ENCODE results near the gene ROBO1.

Gene ROBO1

DNA sequence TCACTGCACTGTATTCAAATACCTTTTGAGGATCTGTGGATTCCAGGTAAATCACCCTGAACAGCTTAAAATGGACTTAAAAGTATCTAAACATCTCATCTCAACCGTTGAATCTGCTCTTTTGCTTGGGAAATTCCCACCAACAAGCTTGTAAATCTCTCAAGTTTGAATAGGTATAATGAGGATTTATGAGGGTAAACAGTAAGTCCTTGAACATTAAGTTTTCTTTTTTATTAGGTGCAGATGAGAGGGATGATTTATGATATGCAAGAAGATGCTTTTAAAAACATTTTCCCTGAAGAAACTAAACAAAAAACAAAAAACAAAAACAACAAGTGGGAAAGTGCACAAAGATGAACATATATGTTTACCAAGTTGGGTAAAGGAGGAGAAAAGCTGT, 290.6 kb downstream of the ROBO1 start:
- DNase-seq (ENCODE audit: low read depth in 2 of 2, low spot score in 1 of 2) = no peak

DNA sequence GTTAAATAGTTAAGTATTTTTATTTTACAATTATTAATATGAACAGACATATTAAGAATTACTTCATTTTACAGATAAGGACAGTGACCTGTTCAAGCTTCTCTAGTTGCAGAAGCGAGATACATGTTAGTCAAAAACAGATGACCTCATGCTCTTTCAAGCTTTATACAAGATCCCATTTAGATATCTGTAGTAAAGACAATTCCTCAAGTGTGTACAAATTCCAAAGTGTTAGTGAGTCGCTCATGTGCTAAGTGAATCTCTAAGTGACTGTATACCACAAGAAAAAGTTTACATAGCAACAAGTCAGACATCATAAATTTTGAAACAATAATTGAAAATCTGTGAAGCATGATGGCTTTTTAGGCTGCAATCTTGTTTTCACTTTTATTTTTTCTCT, 293.8 kb downstream of the ROBO1 start:
- DNase-seq (ENCODE audit: low read depth in 2 of 2, low spot score in 1 of 2) = no peak

DNA sequence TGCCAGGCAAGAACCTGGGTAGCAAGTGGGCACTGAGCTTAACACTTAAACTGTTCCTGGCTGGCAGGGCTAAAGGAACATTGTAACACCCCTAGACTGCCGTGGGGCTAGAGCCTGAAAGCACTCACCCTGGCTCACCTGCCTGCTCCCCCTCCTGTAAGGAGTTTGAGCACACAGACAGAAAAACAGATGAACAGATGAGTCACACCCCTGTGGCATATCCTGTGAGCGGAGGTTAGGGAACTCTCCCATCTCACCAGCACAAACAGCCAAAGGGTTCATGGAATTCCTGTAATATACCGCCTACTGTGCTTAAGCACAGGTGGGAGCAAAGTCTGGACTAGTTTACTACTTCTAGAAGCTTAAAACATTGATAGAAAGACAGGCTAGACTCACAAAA, 300.1 kb downstream of the ROBO1 start:
- DNase-seq (ENCODE audit: low read depth in 2 of 2, low spot score in 1 of 2) = no peak

- DNase-seq (ENCODE audit: low read depth in 2 of 2, low spot score in 1 of 2) = no peak
These were observed 306.5 kb downstream of the ROBO1 start for GRCh38 chr3:79461129-79461792.

GRCh38 chr3:79453600-79453999, 314.2 kb downstream of the ROBO1 start:
- no peak for DNase-seq (ENCODE audit: low read depth in 2 of 2, low spot score in 1 of 2)

DNA sequence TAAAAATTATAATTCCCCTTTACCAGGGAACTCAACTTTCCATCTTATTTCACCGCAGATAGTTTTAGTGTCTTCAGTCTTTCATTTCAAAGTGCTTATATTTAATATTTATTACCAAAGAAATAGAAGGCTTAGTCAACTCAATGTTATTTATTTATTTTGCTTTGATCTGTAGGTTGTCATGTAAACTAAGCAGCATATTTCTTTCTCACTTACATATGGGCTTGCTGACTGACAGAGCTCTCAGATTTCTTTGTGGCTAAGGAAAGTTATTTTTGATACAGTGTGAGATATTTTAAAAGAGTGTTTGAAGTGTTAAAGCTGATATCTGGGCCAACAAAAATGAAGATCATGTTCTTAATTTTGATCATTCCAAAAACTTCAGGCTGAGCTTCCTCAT, 331.4 kb downstream of the ROBO1 start:
- DNase-seq (ENCODE audit: low read depth in 2 of 2, low spot score in 1 of 2) = no peak

GRCh38 chr3:79427081-79427480, 340.7 kb downstream of the ROBO1 start:
- DNase-seq (ENCODE audit: low read depth in 2 of 2, low spot score in 1 of 2) = no peak

GRCh38 chr3:79424811-79425210, 343.0 kb downstream of the ROBO1 start:
- no peak for DNase-seq (ENCODE audit: low read depth in 2 of 2, low spot score in 1 of 2)

- DNase-seq (ENCODE audit: low read depth in 2 of 2, low spot score in 1 of 2) = no peak
These were observed 344.4 kb downstream of the ROBO1 start for GRCh38 chr3:79423417-79423816.

GRCh38 chr3:79421273-79421672, 346.5 kb downstream of the ROBO1 start:
- DNase-seq (ENCODE audit: low read depth in 2 of 2, low spot score in 1 of 2) = no peak

DNA sequence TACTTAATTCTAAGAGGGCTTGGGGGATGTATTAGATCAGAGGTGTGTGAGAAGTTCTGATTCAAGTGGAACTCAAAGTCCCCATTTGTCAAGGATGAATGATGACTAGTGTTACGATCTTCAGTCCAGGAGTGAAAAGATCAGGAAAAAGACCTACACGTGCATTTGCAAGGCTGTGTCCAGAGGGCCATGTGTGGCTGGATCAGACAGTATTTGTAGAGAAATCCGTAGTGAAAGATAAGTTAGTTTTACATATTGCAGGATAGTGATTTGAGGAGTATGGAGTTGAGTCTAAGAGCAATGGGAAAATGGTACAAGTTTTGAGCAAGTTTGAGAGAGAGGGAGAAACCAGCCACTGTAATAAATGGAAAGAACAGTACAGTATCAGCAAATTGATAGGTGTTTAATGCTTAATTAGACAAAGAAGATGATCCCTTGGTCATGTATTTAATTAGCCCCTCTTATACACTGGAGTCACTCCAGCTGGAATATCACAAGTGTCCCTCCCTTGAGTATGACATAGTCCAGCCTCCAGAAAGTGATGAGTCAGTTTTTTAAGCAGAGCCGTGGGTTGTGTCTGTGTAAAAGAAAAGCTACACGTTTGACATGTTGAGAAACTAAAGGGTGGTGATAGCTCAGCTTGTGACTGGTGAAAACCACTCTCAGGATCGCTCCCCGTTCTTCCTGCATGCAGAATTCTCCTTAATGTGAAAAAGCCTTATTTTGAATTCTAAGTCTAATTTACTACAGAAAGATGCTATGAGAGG, 348.8 kb downstream of the ROBO1 start:
- no peak for DNase-seq (ENCODE audit: low read depth in 2 of 2, low spot score in 1 of 2)

DNA sequence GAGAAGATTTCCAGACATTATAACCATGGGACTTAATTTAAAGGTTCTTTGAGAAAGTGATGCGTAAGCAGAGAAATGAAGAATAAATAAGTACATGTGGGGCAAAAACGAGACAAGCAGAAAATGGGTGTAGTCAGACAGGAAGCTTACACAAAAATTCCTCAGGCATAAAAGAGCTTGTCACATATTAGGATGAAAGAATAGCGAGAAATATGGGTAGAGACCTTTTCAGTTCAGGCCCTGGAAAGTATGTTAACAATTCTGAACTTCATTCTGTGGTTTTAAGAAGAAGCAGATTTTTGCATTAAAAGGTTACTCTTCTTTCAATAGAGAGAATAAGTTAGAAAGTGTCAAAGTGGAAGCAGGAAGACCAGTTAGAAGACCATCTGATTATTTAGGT, 352.4 kb downstream of the ROBO1 start:
- no peak for DNase-seq (ENCODE audit: low read depth in 2 of 2, low spot score in 1 of 2)

DNA sequence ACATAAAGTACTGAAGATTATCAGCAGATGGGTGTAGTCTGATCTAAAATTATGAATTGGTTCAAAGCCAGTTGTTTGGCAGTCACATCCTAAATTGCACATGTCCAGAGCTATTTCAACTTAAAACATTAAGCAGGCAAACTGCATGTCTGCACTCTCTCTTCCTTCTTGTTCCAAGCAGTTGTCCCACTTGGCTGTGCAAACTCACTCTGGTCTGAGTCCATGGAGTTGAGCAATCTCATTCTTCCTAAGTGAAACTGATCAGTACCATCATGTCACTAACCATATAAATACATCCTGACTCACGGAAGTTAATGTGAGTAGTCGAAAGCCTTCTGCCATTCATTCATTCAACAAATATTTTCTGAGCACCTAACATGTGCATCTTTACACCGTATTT, 353.0 kb downstream of the ROBO1 start:
- no peak for DNase-seq (ENCODE audit: low read depth in 2 of 2, low spot score in 1 of 2)

GRCh38 chr3:79414035-79414434, 353.8 kb downstream of the ROBO1 start:
- DNase-seq (ENCODE audit: low read depth in 2 of 2, low spot score in 1 of 2) = no peak

- no peak for DNase-seq (ENCODE audit: low read depth in 2 of 2, low spot score in 1 of 2)
These were observed 355.3 kb downstream of the ROBO1 start for GRCh38 chr3:79412537-79412936.

- DNase-seq (ENCODE audit: low read depth in 2 of 2, low spot score in 1 of 2) = no peak
These were observed 357.2 kb downstream of the ROBO1 start for GRCh38 chr3:79410617-79411016.

GRCh38 chr3:79410136-79410535, 357.7 kb downstream of the ROBO1 start:
- no peak for DNase-seq (ENCODE audit: low read depth in 2 of 2, low spot score in 1 of 2)

DNA sequence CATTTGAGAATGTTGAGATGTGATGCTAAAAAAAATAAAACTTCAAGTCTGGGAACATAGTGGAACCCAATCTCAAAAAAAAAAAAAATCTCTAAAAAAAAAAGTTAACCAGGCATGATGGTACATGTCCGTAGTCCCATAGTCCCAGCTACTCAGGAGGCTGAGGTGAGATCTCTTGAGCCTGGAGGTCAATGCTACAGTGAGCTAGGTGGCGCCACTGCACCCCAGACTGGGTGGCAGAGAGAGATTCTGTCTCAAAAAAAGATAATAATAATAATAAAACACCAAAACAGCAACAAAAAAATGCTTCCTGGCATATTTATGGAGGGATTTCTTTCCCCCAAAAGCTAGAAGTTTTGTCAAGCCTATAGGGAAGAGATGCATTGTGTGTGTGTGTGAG, 361.6 kb downstream of the ROBO1 start:
- DNase-seq (ENCODE audit: low read depth in 2 of 2, low spot score in 1 of 2) = no peak

DNA sequence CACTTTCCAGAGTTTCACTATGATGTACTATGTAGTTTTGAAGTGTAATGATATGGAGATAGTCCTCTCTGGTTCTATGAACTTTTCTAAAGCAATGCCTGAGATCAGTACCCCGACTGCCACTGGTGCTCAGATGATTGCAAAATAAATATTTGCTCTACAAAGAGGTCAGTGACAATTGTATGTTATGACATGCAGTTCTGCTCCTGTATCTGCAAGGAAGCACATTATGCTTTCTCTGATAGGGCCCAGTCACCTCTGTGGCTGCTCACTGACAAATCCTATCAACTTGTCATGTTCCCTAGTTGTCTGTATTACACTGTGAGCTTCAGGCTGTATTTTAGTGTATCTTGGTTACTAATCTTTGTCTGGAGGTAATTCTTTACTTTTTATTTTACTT, 362.6 kb downstream of the ROBO1 start:
- no peak for DNase-seq (ENCODE audit: low read depth in 2 of 2, low spot score in 1 of 2)

GRCh38 chr3:79396595-79396994, 371.2 kb downstream of the ROBO1 start:
- DNase-seq (ENCODE audit: low read depth in 2 of 2, low spot score in 1 of 2) = no peak

GRCh38 chr3:79392479-79392878, 375.3 kb downstream of the ROBO1 start:
- no peak for DNase-seq (ENCODE audit: low read depth in 2 of 2, low spot score in 1 of 2)

GRCh38 chr3:79390352-79390751, 377.4 kb downstream of the ROBO1 start:
- no peak for DNase-seq (ENCODE audit: low read depth in 2 of 2, low spot score in 1 of 2)

GRCh38 chr3:79385211-79385610, 382.6 kb downstream of the ROBO1 start:
- no peak for DNase-seq (ENCODE audit: low read depth in 2 of 2, low spot score in 1 of 2)

Measured in stimulated activated CD8-positive, alpha-beta memory T cell treated with anti-CD3 and anti-CD28 coated beads, Interleukin-4, amount 100 ng/mL, for 4 hours (primary cell).